ENCODE data around the gene IL22.
A peak's percentile ranks its signal among the peaks of the same experiment; 100 is the strongest.

Gene IL22

DNA sequence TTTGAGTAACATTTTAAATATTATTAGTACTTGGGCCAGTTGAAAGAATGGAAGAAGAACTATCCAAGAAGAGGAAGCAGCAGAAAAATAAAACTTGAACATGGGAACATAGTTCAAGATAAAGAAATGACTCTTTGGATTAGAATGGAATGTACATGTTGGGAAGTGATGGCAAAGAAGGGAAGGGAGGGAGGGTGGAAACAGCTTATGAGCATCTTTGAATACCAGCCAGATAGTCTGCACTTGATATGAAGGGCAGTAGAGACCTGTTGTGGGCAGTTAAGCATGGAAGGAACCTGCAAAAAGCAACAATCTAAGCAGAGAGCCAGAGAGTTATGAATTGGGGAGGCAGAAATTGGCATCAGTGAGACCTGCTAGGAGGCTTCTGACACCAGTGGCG, 10.0 kb upstream of the IL22 start:
- DNase-seq = no peak

GRCh38 chr12:68261896-68262295, 8.5 kb upstream of the IL22 start:
- DNase-seq = no peak

DNA sequence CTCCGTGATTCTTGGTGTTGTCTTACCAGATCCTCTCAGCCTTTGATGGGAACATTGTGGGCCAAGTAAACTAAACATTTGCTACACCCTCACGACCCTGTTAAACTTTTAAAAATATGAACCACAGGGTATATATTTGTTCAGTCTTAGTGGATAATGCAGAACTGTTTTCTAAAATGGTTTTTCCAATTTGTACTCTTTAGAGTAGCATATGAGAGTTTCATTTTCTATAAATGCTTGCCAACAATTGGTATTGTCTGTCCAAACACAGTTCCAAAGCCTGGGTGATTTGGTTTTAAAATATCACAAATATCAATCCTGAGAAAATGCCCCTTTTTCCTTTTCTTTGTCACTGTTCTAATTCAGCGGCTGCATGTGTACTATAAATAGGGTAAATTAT, 6.7 kb upstream of the IL22 start:
- DNase-seq = no peak

DNA sequence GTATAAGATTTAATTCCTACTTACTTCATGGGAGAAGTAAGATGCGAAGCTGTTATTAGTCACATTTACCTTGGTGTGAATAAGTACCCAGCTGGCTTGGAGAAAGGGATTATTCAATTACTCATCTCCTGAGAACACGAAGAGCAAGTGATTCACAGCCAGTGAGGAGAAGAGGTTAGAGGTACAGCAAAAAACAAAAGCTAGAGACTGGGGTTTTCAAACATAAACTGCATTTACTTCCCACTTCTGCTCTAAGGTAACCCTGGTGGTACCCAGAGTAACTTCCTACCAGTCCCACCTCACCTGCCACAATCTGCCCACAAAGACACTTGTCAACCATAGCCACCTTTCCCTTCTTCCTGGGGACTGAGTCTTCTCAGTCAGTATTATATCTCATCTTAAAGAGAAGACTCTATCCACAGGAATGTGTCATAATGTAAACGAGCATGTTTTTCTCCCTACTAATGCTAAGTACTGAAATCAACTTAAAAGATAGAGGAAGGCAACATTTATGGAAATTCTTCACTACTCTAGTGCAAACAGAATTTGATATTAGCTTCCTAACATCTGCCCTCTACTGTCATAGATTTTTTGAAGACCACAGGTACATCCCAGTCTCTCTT, 6.0 kb upstream of the IL22 start:
- no peak for DNase-seq

- DNase-seq = no peak
Observed at GRCh38 chr12:68252077-68252476, 1.3 kb downstream of the IL22 start.

DNA sequence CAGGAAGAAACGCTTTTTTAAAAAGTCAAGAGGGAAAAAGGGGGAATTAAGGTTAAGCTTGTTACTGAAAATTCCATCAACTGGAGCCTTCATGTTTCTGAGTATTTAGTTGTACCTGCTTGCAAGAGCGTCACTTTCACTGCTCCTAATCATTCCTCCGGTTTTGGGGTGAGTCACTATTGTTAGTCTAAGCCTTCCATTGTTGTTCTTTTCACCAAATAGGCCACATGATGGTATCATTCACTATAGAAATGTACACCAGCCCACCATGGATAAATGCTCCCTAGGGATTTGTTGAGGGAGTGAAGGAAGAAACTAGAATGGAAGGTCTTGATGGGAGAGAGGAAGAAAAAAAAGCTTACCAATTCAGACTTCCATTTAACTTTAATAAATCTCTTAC, 3.0 kb downstream of the IL22 start:
- no peak for DNase-seq

GRCh38 chr12:68247785-68248184, 5.6 kb downstream of the IL22 start:
- no peak for DNase-seq

DNA sequence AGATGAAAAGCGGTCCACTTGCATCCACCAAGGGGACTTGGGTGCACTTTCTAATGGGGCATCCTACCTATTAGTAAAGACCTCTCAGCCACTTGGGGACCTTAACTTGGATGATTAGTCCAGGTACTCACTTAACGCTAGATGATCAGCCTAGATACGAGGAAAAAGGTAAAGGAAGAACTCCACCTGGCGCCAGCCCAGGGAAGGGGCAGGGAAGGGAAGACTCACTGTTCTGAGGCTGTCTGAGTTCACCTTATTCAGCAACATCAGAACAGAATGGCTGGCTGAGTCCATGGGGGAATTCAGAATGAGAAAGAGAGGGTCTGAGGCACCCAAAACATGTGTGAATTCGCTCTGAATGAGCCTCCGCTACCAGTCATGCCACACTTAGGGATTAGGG, 7.1 kb downstream of the IL22 start:
- DNase-seq = no peak

- no peak for DNase-seq
Observed at GRCh38 chr12:68245180-68246021, 8.0 kb downstream of the IL22 start.

GRCh38 chr12:68242777-68243176, 10.6 kb downstream of the IL22 start:
- DNase-seq = no peak

DNA sequence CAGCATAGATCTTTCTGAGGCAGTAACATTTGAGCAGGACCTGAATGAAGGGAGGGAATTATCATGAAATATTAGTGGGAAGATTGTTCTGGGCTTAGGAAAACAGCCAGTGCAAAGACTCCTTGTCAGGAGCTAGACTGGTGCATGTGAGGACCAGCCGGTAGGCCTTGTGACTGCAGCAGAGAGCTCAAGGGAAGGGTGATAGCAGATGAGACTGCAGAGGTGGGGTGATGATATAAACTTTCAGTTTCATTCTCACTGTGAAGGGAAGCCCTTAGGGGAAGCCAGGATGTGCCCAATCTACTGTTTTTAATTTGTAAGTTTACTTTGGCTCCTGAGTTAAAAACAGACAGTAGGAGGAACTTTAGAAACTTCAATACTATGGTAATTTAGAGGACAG, 12.4 kb downstream of the IL22 start:
- no peak for DNase-seq

DNA sequence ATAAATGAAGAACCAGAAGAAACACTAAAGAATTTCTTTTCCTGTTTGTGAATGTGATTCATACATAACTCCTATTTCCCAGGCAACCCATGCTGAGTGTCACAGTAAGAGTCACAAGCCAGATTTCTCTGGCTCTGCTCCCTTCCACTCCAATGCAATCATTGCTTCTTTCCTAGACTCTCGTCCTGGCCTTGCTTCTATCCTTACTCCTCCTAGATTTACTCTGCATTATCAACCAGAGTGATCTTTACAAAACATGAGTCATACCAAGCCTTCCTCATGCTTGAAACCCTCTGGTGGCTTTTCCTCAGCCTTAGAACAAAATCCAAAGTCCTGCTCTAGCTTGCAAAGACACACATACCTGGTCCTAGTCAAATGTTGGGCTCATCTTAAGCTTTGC, 13.3 kb downstream of the IL22 start:
- no peak for DNase-seq

- no peak for DNase-seq
Observed at GRCh38 chr12:68239309-68239982, 14.0 kb downstream of the IL22 start.

- DNase-seq = no peak
Observed at GRCh38 chr12:68237619-68238018, 15.8 kb downstream of the IL22 start.

- no peak for DNase-seq
Observed at GRCh38 chr12:68237078-68237477, 16.3 kb downstream of the IL22 start.

- DNase-seq = peak in 1 of 2 experiments; percentile 29
Observed at GRCh38 chr12:68236421-68237059, 16.9 kb downstream of the IL22 start.

DNA sequence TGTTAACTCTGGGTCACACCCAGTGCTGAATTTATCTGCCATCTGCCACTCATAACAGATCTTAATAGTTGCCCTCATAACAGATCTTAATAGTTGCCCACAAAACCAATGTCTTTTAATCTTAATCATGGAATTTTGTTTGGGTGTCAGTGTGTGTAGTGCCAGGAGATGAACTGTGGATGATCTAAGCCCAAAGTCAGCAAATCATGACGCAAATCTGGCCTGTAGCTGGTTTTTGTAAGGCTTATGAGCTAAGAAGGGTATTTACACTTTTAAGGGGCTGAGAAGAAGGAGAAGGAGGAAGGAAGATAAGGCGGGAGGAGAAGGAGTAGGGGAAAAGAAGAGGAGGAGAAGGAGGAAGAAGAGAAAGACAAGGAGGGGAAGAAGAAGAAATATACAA, 17.8 kb downstream of the IL22 start:
- DNase-seq = no peak

- DNase-seq = no peak
Observed at GRCh38 chr12:68234140-68234539, 19.3 kb downstream of the IL22 start.

DNA sequence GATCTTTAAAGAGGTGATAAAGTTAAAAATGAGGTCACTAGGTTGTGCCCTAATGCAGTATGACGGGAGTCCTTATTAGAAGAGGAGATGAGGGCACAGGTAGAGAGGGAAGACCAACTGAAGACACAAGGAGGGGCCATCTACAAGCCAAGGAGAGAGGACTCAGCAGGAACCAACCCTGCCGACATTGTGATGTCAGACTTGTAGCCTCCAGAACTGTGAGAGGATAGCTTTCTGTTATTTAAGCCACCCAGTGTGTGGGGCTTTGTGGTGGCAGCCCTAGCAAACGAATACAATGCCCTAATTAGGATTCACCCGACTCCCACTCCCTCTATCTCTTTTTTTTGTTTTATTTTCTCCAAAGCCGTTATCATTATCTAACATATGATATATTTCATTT, 19.9 kb downstream of the IL22 start:
- no peak for DNase-seq

- no peak for DNase-seq
Observed at GRCh38 chr12:68231691-68232090, 21.7 kb downstream of the IL22 start.

DNA sequence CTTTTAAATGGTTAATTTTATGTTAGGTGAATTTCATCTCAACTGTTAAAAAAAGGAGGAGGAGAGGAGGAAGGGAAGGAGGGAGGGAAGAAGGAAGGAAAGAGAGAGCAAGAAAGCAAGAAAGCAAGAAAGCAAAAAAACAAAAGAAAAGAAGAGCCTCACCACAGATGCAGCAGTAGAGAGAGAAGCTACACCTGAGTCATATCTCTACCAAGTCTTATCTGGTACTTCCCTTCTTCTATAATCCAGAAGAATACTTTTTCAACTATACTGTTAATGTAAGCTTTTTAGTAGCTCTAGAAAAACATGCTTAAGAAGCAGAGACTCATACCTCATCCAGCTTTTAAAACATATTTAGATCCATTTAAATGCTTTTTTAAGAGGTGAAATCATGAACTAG, 22.2 kb downstream of the IL22 start:
- no peak for DNase-seq

DNA sequence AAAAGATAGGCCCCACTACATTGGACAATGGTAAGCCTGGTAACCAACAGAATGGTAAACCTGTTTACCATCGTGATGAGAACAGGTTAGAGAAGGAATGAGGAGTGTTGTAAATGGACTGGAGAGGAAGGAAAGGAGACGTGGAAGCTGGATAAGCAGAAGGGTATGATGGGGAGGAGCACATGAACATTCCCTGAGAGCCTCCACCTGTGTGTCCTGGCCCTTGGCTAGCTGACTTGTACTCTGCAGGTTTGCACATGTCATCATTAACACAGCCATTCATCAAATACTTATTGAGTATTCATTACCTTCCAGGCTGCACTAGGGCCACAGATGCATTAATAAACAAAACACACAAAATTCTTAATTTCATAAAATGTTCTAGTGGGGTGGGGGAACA, 23.4 kb downstream of the IL22 start:
- DNase-seq = no peak

DNA sequence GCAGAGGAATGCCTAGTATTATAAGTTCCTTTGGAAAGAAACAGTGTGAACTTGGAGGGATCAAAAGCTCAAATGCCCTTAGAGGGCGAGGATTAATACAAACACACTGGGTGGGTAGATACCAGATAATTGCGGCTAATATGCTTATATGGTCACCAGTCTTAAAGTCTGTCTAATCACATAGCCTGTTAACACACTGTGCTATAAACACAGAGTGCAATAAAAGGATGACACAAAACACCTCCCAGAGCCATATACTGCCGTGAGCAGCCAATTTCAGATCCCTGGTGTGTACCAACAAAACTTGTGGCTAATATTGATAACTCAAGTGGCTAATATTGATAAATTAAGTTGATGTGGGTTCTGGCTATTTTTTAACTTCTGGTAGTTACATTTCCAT, 26.0 kb downstream of the IL22 start:
- no peak for DNase-seq
